Measurements from ENCODE around the gene C3orf33. TPM values are rescaled to one million over a fixed set of nuclear protein-coding genes. Genes with fewer than 3 reads are reported as not detected.

C3orf33 gene
- total RNA-seq, 4 donors from 2014 or later = 1.1 to 2.2 (median 1.7) TPM

DNA sequence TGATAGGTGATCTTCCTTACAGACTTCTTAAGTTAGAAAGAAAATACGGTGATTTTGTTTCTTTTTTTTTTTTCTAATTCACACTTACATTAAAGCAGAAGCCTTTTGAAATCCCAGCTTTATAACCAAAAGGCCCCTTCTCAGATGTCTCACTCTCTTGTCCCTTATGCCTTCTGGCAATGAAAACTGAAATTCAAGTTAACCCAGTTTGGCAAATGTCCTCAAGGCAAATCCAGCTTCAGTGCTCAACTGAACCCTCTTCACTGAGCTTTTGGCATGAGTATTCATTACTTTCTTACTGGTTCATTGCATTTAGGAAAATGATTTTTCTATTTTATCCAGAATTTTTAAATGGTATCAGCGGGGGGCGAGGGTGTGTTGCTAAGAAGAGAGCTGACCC is 78.2 kb downstream of the C3orf33 start:
- no peak for ATAC-seq (ENCODE audit: low FRiP score)
- DNase-seq (ENCODE audit: low spot score) = no peak
- TF ChIP-seq, protein P1, sequence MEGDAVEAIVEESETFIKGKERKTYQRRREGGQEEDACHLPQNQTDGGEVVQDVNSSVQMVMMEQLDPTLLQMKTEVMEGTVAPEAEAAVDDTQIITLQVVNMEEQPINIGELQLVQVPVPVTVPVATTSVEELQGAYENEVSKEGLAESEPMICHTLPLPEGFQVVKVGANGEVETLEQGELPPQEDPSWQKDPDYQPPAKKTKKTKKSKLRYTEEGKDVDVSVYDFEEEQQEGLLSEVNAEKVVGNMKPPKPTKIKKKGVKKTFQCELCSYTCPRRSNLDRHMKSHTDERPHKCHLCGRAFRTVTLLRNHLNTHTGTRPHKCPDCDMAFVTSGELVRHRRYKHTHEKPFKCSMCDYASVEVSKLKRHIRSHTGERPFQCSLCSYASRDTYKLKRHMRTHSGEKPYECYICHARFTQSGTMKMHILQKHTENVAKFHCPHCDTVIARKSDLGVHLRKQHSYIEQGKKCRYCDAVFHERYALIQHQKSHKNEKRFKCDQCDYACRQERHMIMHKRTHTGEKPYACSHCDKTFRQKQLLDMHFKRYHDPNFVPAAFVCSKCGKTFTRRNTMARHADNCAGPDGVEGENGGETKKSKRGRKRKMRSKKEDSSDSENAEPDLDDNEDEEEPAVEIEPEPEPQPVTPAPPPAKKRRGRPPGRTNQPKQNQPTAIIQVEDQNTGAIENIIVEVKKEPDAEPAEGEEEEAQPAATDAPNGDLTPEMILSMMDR (IDR thresholded peaks at IDR 0.05) = no peak

DNA sequence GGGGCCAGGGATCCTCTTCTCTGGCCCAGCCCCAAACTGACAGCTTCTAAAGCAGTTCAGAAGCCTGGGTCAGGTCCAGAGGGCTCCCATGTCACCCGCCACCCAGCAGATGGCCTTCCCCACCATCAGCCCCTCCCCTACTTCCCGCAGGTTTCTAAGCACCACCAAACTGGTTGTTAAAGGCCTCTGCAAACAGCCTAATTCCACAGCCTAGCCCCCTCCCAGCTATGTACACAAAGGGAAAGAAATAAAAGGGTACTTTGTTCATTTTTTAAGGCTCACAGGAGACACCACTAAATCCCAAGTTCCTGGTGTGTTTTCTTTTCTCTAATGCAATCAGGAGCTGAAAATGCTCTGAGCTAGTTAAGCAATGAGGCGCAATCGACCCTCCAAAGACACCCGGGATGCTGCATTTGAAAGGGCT is 91.8 kb downstream of the C3orf33 start:
- DNase-seq (ENCODE audit: low spot score) = no peak
- no peak for ATAC-seq (ENCODE audit: low FRiP score)

More for the DNA sequence above, 91.8 kb downstream of the C3orf33 start:
- TF ChIP-seq, protein P1 (IDR thresholded peaks at IDR 0.05) = no peak

Other genes starting within 250 kb of the C3orf33 start
- 1 to 10 TPM in 1 of 4 donors, under 1 TPM in 3; 0.12 to 3.2 (median 0.23) TPM for gene PLCH1, start 61.2 kb downstream of the C3orf33 start, total RNA-seq
- gene SLC33A1, start 48.1 kb upstream of the C3orf33 start, total RNA-seq = 10 to 100 TPM; 16.1 to 30.4 (median 26.8) TPM
- 10 to 100 TPM; 20.7 to 37.0 (median 25.5) TPM for gene GMPS, start 64.4 kb upstream of the C3orf33 start, total RNA-seq

Data from omental fat pad (tissue), 4 donors.